ENCODE measurements around the gene IL15RA.

Gene IL15RA

GRCh38 chr10:5906651-5907050 is 70.7 kb downstream of the IL15RA start:
- H3K36me3 ChIP-seq (ENCODE audit: control insufficient read depth, insufficient read depth, low read length): peaks cover 11% of the 10 kb centered on the region
- H3K4me1 ChIP-seq (ENCODE audit: control insufficient read depth, insufficient read depth, low read length): peaks cover 3% of the 10 kb centered on the region
- H3K27me3 ChIP-seq (ENCODE audit: control insufficient read depth, insufficient read depth, low read length): no peaks in the 10 kb centered on the region
- no peak overlapping the region for H3K4me3 ChIP-seq (ENCODE audit: low read length)
- no peaks in the 10 kb centered on the region for H3K9me3 ChIP-seq (ENCODE audit: control insufficient read depth, low read length)
- H3K9ac ChIP-seq (ENCODE audit: low read length): no peak overlapping the region

GRCh38 chr10:5905854-5906507 is 71.4 kb downstream of the IL15RA start:
- Histone ChIP-seq H3K4me1 (ENCODE audit: control insufficient read depth, insufficient read depth, low read length) (peaks cover 2% of the 10 kb centered on the region), H3K36me3 (ENCODE audit: control insufficient read depth, insufficient read depth, low read length) (peaks cover 4% of the 10 kb centered on the region), H3K27me3 (ENCODE audit: control insufficient read depth, insufficient read depth, low read length) (no peaks in the 10 kb centered on the region), H3K4me3 (ENCODE audit: low read length) (no peak overlapping the region), H3K9me3 (ENCODE audit: control insufficient read depth, low read length) (no peaks in the 10 kb centered on the region), H3K9ac (ENCODE audit: low read length) (no peak overlapping the region)

- no peak overlapping the region for H3K4me3 ChIP-seq (ENCODE audit: low read length)
- no peak overlapping the region for H3K9ac ChIP-seq (ENCODE audit: low read length)
- H3K36me3 ChIP-seq (ENCODE audit: control insufficient read depth, insufficient read depth, low read length): no peaks in the 10 kb centered on the region
- H3K4me1 ChIP-seq (ENCODE audit: control insufficient read depth, insufficient read depth, low read length): no peaks in the 10 kb centered on the region
- no peaks in the 10 kb centered on the region for H3K27me3 ChIP-seq (ENCODE audit: control insufficient read depth, insufficient read depth, low read length)
- no peaks in the 10 kb centered on the region for H3K9me3 ChIP-seq (ENCODE audit: control insufficient read depth, low read length)
Observed at GRCh38 chr10:5904227-5904626, 73.1 kb downstream of the IL15RA start.

GRCh38 chr10:5903563-5903962 is 73.8 kb downstream of the IL15RA start:
- Histone ChIP-seq H3K4me1 (ENCODE audit: control insufficient read depth, insufficient read depth, low read length) (no peaks in the 10 kb centered on the region), H3K36me3 (ENCODE audit: control insufficient read depth, insufficient read depth, low read length) (no peaks in the 10 kb centered on the region), H3K4me3 (ENCODE audit: low read length) (no peak overlapping the region), H3K9me3 (ENCODE audit: control insufficient read depth, low read length) (no peaks in the 10 kb centered on the region), H3K9ac (ENCODE audit: low read length) (no peak overlapping the region), H3K27me3 (ENCODE audit: control insufficient read depth, insufficient read depth, low read length) (no peaks in the 10 kb centered on the region)

- Histone ChIP-seq H3K9me3 (ENCODE audit: control insufficient read depth, low read length) (no peaks in the 10 kb centered on the region), H3K36me3 (ENCODE audit: control insufficient read depth, insufficient read depth, low read length) (no peaks in the 10 kb centered on the region), H3K4me1 (ENCODE audit: control insufficient read depth, insufficient read depth, low read length) (no peaks in the 10 kb centered on the region), H3K27me3 (ENCODE audit: control insufficient read depth, insufficient read depth, low read length) (no peaks in the 10 kb centered on the region), H3K4me3 (ENCODE audit: low read length) (no peak overlapping the region), H3K9ac (ENCODE audit: low read length) (no peak overlapping the region)
Observed at GRCh38 chr10:5902511-5903274, 74.7 kb downstream of the IL15RA start.
